HG03439 (cell line): ENCODE results near the gene POLR2I.

Experiments used
- ATAC-seq: cut with Tn5 transposase; IDR thresholded peaks from one replicate; pipeline ENCODE4 v1.9.1; 2021; ENCODE audit warnings: mild to moderate bottlenecking, moderate library complexity; ENCODE audit not compliant: unreplicated experiment

POLR2I gene

DNA sequence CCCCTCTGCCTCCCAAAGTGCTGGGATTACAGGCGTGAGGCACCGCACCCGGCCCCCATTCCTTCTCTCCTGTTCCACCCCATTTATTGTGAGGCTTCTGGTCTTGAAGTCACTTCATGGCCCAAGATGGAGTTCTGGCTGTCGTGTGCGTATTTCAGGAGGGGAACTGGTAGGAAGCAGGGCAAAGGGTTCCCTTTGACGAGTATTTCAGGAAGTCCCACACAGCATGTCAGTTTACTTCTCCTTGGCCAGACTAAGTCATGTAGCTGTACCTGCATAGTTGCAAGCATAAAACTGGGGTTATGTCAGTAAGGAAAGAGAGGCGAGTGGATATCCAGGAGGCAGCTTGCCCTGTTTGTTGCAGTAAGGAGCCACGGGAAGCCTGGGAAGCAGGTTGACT lies 49.8 kb downstream of the POLR2I start:
- no peak for ATAC-seq
